SK-N-SH treated with all-trans-retinoic acid at 6 μM for 48 hours (cell line): ENCODE results near the gene MTHFD1.
"Not testable (repeated sequence)": the region's sequence is repeated elsewhere in the genome, so short reads cannot be mapped to it uniquely, and the experiment has no call there.

Experiments used
- ARNTL ChIP-seq: fragments of 450-650 bp; formaldehyde crosslinking; IDR thresholded peaks from 2 replicates; pipeline ENCODE4 v1.5.0; 2020; ENCODE audit warnings: low read depth, mild to moderate bottlenecking, moderate library complexity, borderline replicate concordance
- CSDC2 ChIP-seq: fragments of 250-450 bp; sonication (Bioruptor Pico); IDR thresholded peaks from 2 replicates; pipeline ENCODE4 v1.5.0; 2020; ENCODE audit warnings: mild to moderate bottlenecking, moderate library complexity
- GLIS3 ChIP-seq: fragments of 250-450 bp; sonication (Bioruptor Pico); IDR thresholded peaks from 2 replicates; pipeline ENCODE4 v1.5.0; 2020; ENCODE audit warnings: mild to moderate bottlenecking, moderate library complexity
- ISL1 ChIP-seq: fragments of 250-450 bp; sonication (Bioruptor Pico); IDR thresholded peaks from 2 replicates; pipeline ENCODE4 v2.1.2; 2022; ENCODE audit warnings: mild to moderate bottlenecking, moderate library complexity
- PATZ1 ChIP-seq: fragments of 250-450 bp; sonication (Bioruptor Pico); IDR thresholded peaks from 2 replicates; pipeline ENCODE4 v1.8.0; 2020; ENCODE audit warnings: mild to moderate bottlenecking, moderate library complexity, borderline replicate concordance
- PPARA ChIP-seq: fragments of 250-450 bp; sonication (Bioruptor Pico); IDR thresholded peaks from 2 replicates; pipeline ENCODE4 v1.5.0; 2020; ENCODE audit warnings: mild to moderate bottlenecking, borderline replicate concordance
- RARB ChIP-seq: fragments of 250-450 bp; sonication (Bioruptor Pico); IDR thresholded peaks from 2 replicates; pipeline ENCODE4 v1.8.0; 2021; ENCODE audit warnings: mild to moderate bottlenecking, moderate library complexity
- TOX ChIP-seq: fragments of 250-450 bp; sonication (Bioruptor Pico); IDR thresholded peaks from 2 replicates; pipeline ENCODE4 v1.8.0; 2021; ENCODE audit warnings: mild to moderate bottlenecking, moderate library complexity, borderline replicate concordance
- TSHZ2 ChIP-seq: fragments of 250-450 bp; sonication (Bioruptor Pico); IDR thresholded peaks from 2 replicates; pipeline ENCODE4 v1.5.0; 2020; ENCODE audit warnings: mild to moderate bottlenecking, moderate library complexity
- ZC3H10 ChIP-seq: fragments of 250-450 bp; sonication (Bioruptor Pico); IDR thresholded peaks from 2 replicates; pipeline ENCODE4 v1.5.1; 2021; ENCODE audit warnings: mild to moderate bottlenecking, moderate library complexity
- ZNF8 ChIP-seq: fragments of 450-650 bp; formaldehyde crosslinking; IDR thresholded peaks from 2 replicates; pipeline ENCODE4 v1.5.0; 2020; ENCODE audit warnings: mild to moderate bottlenecking, moderate library complexity
- TF ChIP-seq, protein P1 (sequence below): fragments of 250-450 bp; sonication (Bioruptor Pico); IDR thresholded peaks from 2 replicates; pipeline ENCODE4 v1.5.1; 2021; ENCODE audit warnings: mild to moderate bottlenecking, moderate library complexity

- not testable (repeated sequence) for TF ChIP-seq ISL1 (CRISPR knock-in tag); RARB; PATZ1 (CRISPR knock-in tag); ZNF8 (CRISPR knock-in tag); ARNTL; TSHZ2 (CRISPR knock-in tag); PPARA; GLIS3; TOX; ZC3H10; CSDC2 (CRISPR knock-in tag)
- TF ChIP-seq, protein P1, sequence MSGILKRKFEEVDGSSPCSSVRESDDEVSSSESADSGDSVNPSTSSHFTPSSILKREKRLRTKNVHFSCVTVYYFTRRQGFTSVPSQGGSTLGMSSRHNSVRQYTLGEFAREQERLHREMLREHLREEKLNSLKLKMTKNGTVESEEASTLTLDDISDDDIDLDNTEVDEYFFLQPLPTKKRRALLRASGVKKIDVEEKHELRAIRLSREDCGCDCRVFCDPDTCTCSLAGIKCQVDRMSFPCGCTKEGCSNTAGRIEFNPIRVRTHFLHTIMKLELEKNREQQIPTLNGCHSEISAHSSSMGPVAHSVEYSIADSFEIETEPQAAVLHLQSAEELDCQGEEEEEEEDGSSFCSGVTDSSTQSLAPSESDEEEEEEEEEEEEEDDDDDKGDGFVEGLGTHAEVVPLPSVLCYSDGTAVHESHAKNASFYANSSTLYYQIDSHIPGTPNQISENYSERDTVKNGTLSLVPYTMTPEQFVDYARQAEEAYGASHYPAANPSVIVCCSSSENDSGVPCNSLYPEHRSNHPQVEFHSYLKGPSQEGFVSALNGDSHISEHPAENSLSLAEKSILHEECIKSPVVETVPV (CRISPR knock-in tag): not testable (repeated sequence)
Measured at GRCh38 chr14:64393189-64393726, 5.1 kb downstream of the MTHFD1 start.
